IMR-90 (cell line): ENCODE data around the gene IL6ST. TPM values are rescaled to one million over a fixed set of nuclear protein-coding genes. Genes with fewer than 3 reads are reported as not detected.

Experiments
- ATAC-seq: fragments of 200-7000 bp; cut with Tn5 transposase; 2 replicates; pipeline ENCODE4 v1.9.1; 2020; ENCODE audit warnings: low read depth, mild to moderate bottlenecking, moderate library complexity
- Bru-seq: library from RNA; stranded (reverse); fragments of 400-500 nt; gene quantifications from one replicate; lab custom pipeline; 2021; lab: Mats Ljungman, UMichigan
- BruChase-seq, 2 experiments: library from RNA; stranded (reverse); fragments of 400-500 nt; gene quantifications; one replicate each; lab custom pipeline; 2021; lab: Mats Ljungman, UMichigan
- BruUV-seq: library from RNA; stranded (reverse); fragments of 400-500 nt; replicated peaks from 2 replicates; lab custom pipeline; 2021; lab: Mats Ljungman, UMichigan
- CTCF ChIA-PET: fragments of 300-600 bp; formaldehyde crosslinking; extraction: SDS; loops from one replicate; lab custom pipeline; 2021; ENCODE audit warnings: antibody characterized with exemption; lab: Yijun Ruan, JAX
- POLR2A ChIA-PET: fragments of 300-600 bp; sonication (Branson Sonifier 250); formaldehyde crosslinking; loops from one replicate; lab custom pipeline; 2022; ENCODE audit warnings: antibody characterized with exemption; ENCODE audit not compliant: unreplicated experiment; lab: Charles Lee
- DNase-seq: peaks from one replicate; pipeline ENCODE4 v3.0.0; 2013
- H2AFZ ChIP-seq: replicated peaks from 2 replicates; pipeline ENCODE3; 2013; ENCODE audit warnings: low read length, mild to moderate bottlenecking; ENCODE audit not compliant: poor library complexity
- H2AK5ac ChIP-seq: 2 replicates; pipeline ENCODE4 v1.6.1; 2013; ENCODE audit warnings: low read depth, low read length, inconsistent platforms
- H2AK9ac ChIP-seq: replicated peaks from 2 replicates; pipeline ENCODE3; 2013; ENCODE audit warnings: mild to moderate bottlenecking, low read depth, low read length, moderate library complexity; ENCODE audit not compliant: poor library complexity
- H2BK120ac ChIP-seq: 2 replicates; pipeline ENCODE4 v1.6.1; 2013; ENCODE audit warnings: low read depth, low read length, inconsistent platforms
- H2BK15ac ChIP-seq: 3 replicates; pipeline ENCODE4 v1.6.1; 2013; ENCODE audit warnings: low read depth, low read length, inconsistent platforms
- H2BK20ac ChIP-seq: 2 replicates; pipeline ENCODE4 v1.6.1; 2013; ENCODE audit warnings: low read depth, mild to moderate bottlenecking, inconsistent platforms, low read length, moderate library complexity
- H2BK5ac ChIP-seq: 2 replicates; pipeline ENCODE4 v1.6.1; 2013; ENCODE audit warnings: mild to moderate bottlenecking, low read depth, low read length, inconsistent platforms; ENCODE audit not compliant: poor library complexity, severe bottlenecking
- H3K14ac ChIP-seq: replicated peaks from 2 replicates; pipeline ENCODE4 v1.6.1; 2013; ENCODE audit warnings: low read depth, low read length, inconsistent platforms
- H3K18ac ChIP-seq: 2 replicates; pipeline ENCODE4 v1.6.1; 2013; ENCODE audit warnings: low read depth, low read length, control low read depth
- H3K23ac ChIP-seq: 2 replicates; pipeline ENCODE4 v1.6.1; 2013; ENCODE audit warnings: low read depth, low read length, inconsistent platforms
- H3K27ac ChIP-seq: 2 replicates; pipeline ENCODE4 v1.5.1; 2013; ENCODE audit warnings: mild to moderate bottlenecking, control low read depth, low read length; ENCODE audit not compliant: insufficient read depth
- H3K27me3 ChIP-seq: 2 replicates; pipeline ENCODE4 v1.6.1; 2013; ENCODE audit warnings: low read length; ENCODE audit not compliant: control insufficient read depth, insufficient read depth
- H3K36me3 ChIP-seq: 2 replicates; pipeline ENCODE4 v1.6.1; 2013; ENCODE audit warnings: low read length, mixed read lengths; ENCODE audit not compliant: control insufficient read depth, insufficient read depth
- H3K4ac ChIP-seq: 2 replicates; pipeline ENCODE4 v1.6.1; 2013; ENCODE audit warnings: low read depth, low read length, inconsistent platforms
- H3K4me1 ChIP-seq: 2 replicates; pipeline ENCODE4 v1.6.1; 2013; ENCODE audit warnings: low read length, mixed read lengths; ENCODE audit not compliant: control insufficient read depth, insufficient read depth
- H3K4me2 ChIP-seq: 2 replicates; pipeline ENCODE4 v1.6.1; 2013; ENCODE audit warnings: low read depth, mild to moderate bottlenecking, control low read depth, low read length, moderate library complexity
- H3K4me3 ChIP-seq: 2 replicates; pipeline ENCODE4 v1.5.1; 2013; ENCODE audit warnings: low read depth, mild to moderate bottlenecking, control low read depth, low read length, moderate library complexity; ENCODE audit not compliant: insufficient read depth
- H3K56ac ChIP-seq: 2 replicates; pipeline ENCODE4 v1.6.1; 2013; ENCODE audit warnings: low read length, inconsistent platforms; ENCODE audit not compliant: insufficient read depth; ENCODE audit errors: extremely low read depth
- H3K79me1 ChIP-seq, 2 experiments: 2 replicates each; pipeline ENCODE4 v1.6.1; 2013; ENCODE audit warnings: low read length in 2 of 2, inconsistent platforms in 1 of 2, low read depth in 1 of 2
- H3K9ac ChIP-seq: 2 replicates; pipeline ENCODE4 v1.6.1; 2013; ENCODE audit warnings: low read depth, low read length, control low read depth
- H3K9me1 ChIP-seq: 2 replicates; pipeline ENCODE4 v1.6.1; 2013; ENCODE audit warnings: low read length, inconsistent platforms; ENCODE audit not compliant: insufficient read depth
- H3K9me3 ChIP-seq: 2 replicates; pipeline ENCODE4 v1.6.1; 2013; ENCODE audit warnings: low read length; ENCODE audit not compliant: control insufficient read depth, insufficient read depth
- H4K20me1 ChIP-seq: 2 replicates; pipeline ENCODE4 v1.6.1; 2013; ENCODE audit warnings: low read length, inconsistent platforms; ENCODE audit not compliant: insufficient read depth
- H4K5ac ChIP-seq: 2 replicates; pipeline ENCODE4 v1.6.1; 2013; ENCODE audit warnings: mild to moderate bottlenecking, low read depth, low read length, control low read depth
- H4K8ac ChIP-seq, 2 experiments: 2 replicates each; pipeline ENCODE4 v1.6.1; 2013; ENCODE audit warnings: low read depth in 2 of 2, low read length in 2 of 2, control low read depth in 1 of 2, inconsistent platforms in 1 of 2
- H4K91ac ChIP-seq: 2 replicates; pipeline ENCODE4 v1.6.1; 2013; ENCODE audit warnings: low read depth, low read length, inconsistent platforms; ENCODE audit not compliant: insufficient read depth
- BHLHE40 ChIP-seq: fragments of 150-350 bp; IDR thresholded peaks from 2 replicates; pipeline ENCODE4 v1.6.1; 2016; ENCODE audit warnings: mild to moderate bottlenecking, low read depth, low read length
- CEBPB ChIP-seq: IDR thresholded peaks from 2 replicates; pipeline ENCODE4 v1.6.1; 2012; ENCODE audit warnings: low read depth, low read length, improper control_type of control experiment
- CHD1 ChIP-seq: IDR thresholded peaks from 2 replicates; pipeline ENCODE4 v1.6.1; 2012; ENCODE audit warnings: low read depth, low read length, improper control_type of control experiment
- CTCF ChIP-seq: conservative IDR thresholded peaks from 2 replicates; pipeline ENCODE4 v1.5.1; 2012; ENCODE audit warnings: mild to moderate bottlenecking, low read depth, low read length, improper control_type of control experiment
- FOS ChIP-seq: fragments of 150-350 bp; IDR thresholded peaks from 2 replicates; pipeline ENCODE4 v1.6.1; 2016; ENCODE audit warnings: low read depth, low read length
- MAFK ChIP-seq: IDR thresholded peaks from 2 replicates; pipeline ENCODE4 v1.6.1; 2012; ENCODE audit warnings: low read depth, low read length, improper control_type of control experiment
- MXI1 ChIP-seq: IDR thresholded peaks from 2 replicates; pipeline ENCODE4 v1.6.1; 2012; ENCODE audit warnings: low read depth, mild to moderate bottlenecking, low read length, moderate library complexity, borderline replicate concordance
- NFE2L2 ChIP-seq: fragments of 150-350 bp; IDR thresholded peaks from 2 replicates; pipeline ENCODE4 v1.6.1; 2016; ENCODE audit warnings: low read depth, mild to moderate bottlenecking, low read length
- RAD21 ChIP-seq: IDR thresholded peaks from 2 replicates; pipeline ENCODE4 v1.6.1; 2012; ENCODE audit warnings: low read length, improper control_type of control experiment
- RCOR1 ChIP-seq: IDR thresholded peaks from 2 replicates; pipeline ENCODE4 v1.6.1; 2012; ENCODE audit warnings: mild to moderate bottlenecking, low read length, improper control_type of control experiment; ENCODE audit not compliant: insufficient replicate concordance
- RFX5 ChIP-seq: IDR thresholded peaks from 2 replicates; pipeline ENCODE4 v1.8.0; 2012; ENCODE audit warnings: low read depth, mild to moderate bottlenecking, low read length, moderate library complexity
- SMC3 ChIP-seq: fragments of 150-350 bp; IDR thresholded peaks from 2 replicates; pipeline ENCODE4 v1.6.1; 2016; ENCODE audit warnings: low read depth, mild to moderate bottlenecking, antibody characterized with exemption, low read length, moderate library complexity
- USF2 ChIP-seq: fragments of 150-350 bp; IDR thresholded peaks from 2 replicates; pipeline ENCODE4 v1.6.1; 2017; ENCODE audit warnings: mild to moderate bottlenecking, antibody characterized with exemption, low read length, low read depth
- WGBS, 2 experiments: methylation state at CpG; one replicate each; pipeline versions ENCODE4 v1.1.5 to v1.1.7; 2013; ENCODE audit warnings: missing lambda C conversion rate in 2 of 2; ENCODE audit not compliant: insufficient read length in 1 of 2; ENCODE audit errors: extremely low coverage in 2 of 2; 5-methylcytosine and 5-hydroxymethylcytosine counted together
- dilution Hi-C: fragments of 300-500 bp; cut with HindIII; formaldehyde crosslinking; loops from one replicate; pipeline ENCODE4 v1.14.3; 2018; ENCODE audit warnings: low sequenced_read_pairs; ENCODE audit not compliant: unreplicated experiment
- in situ Hi-C: fragments of 300-500 bp; cut with MboI; formaldehyde crosslinking; loops from 3 replicates; pipeline ENCODE4 v1.14.3; 2019; ENCODE audit warnings: low sequenced_read_pairs, inconsistent platforms, mixed read lengths
- intact Hi-C: fragments of 100-400 bp; cut with micrococcal nuclease; formaldehyde crosslinking; loops from 2 replicates; pipeline ENCODE4 v1.10.0; 2022
- long read RNA-seq: library from polyadenylated mRNA; unstranded; transcript quantifications from one replicate; pipeline ENCODE4 v2.0.0, GENCODE V29; 2021; ENCODE audit not compliant: unreplicated experiment
- polyA plus RNA-seq, 3 experiments: library from polyadenylated mRNA; depleted of rRNA; stranded (reverse); fragments of >200 nt; gene quantifications; 2 replicates each; pipeline ENCODE4 v1.2.3, GENCODE V29; 2012; ENCODE audit warnings: low replicate concordance in 1 of 3
- total RNA-seq: library from RNA; depleted of rRNA; stranded (reverse); fragments of >200 nt; gene quantifications from 2 replicates; pipeline ENCODE4 v1.2.3, GENCODE V29; 2012; rRNA removed

Gene IL6ST
- total RNA-seq (506 and 533 TPM in 2 replicates), polyA plus RNA-seq (2012; rRNA removed) (90.6 and 93.1 TPM in 2 replicates), Bru-seq, nascent RNA (percentile 98 among the genes with signal in this experiment), BruChase-seq, experiment 1, labeled RNA remaining after a 6-hour chase (percentile 100 among the genes with signal in this experiment), BruChase-seq, experiment 2, labeled RNA remaining after a 2-hour chase (percentile 99 among the genes with signal in this experiment)
- 8.4 and 8.7 TPM in 2 replicates for polyA plus RNA-seq (2012; cell fraction: cytosol; rRNA removed)
- polyA plus RNA-seq (2012; cell fraction: nucleus; rRNA removed; ENCODE audit: low replicate concordance): 3.7 and 44.6 TPM in 2 replicates
- long read RNA-seq, full-length matches to known transcripts: 277 of 398 reads
- long read RNA-seq, partial matches to known transcripts: 32 of 398 reads
- long read RNA-seq, other reads (novel, unspliced or antisense): 89 of 398 reads

GRCh38 chr5:55994495-55994997, at the start of gene IL6ST:
IL6ST (minus strand) TSS chr5:55994963; CDS start chr5:55976278, 18,685 bp downstream.
- Histone ChIP-seq H3K14ac (peak within 1 kb of the TSS; percentile 99), H3K56ac (peak within 1 kb of the TSS; percentile 99), H3K27me3 (no peaks in the 10 kb centered on the region), H4K91ac (peak within 1 kb of the TSS; percentile 95), H3K9ac (peak within 1 kb of the TSS; percentile 98), H3K4me3 (peak within 1 kb of the TSS; percentile 89), H3K4me2 (peak within 1 kb of the TSS; percentile 89), H2BK15ac (peak within 1 kb of the TSS; percentile 51; the same call in 2 of the 3 replicates), H3K4ac (peak within 1 kb of the TSS; percentile 94), H3K27ac (peak within 1 kb of the TSS; percentile 100), H3K36me3 (no peaks in the 10 kb centered on the region), H3K79me1 (peaks cover 13 to 45% of the 10 kb centered on the region in 2 experiments), H2AK9ac (peak within 1 kb of the TSS; percentile 98), H3K4me1 (peaks cover 5% of the 10 kb centered on the region; the same call in 1 of the 2 replicates), H2AK5ac (peak within 1 kb of the TSS; percentile 95), H2AFZ (peak within 1 kb of the TSS; percentile 93), H2BK20ac (peak within 1 kb of the TSS; percentile 69), H3K9me3 (no peaks in the 10 kb centered on the region), H4K20me1 (peaks cover 31% of the 10 kb centered on the region), H2BK5ac (peak within 1 kb of the TSS; percentile 96), H3K18ac (peak within 1 kb of the TSS; percentile 89), H2BK120ac (peak within 1 kb of the TSS; percentile 87), H3K9me1 (0 out of 2 replicates have a peak, but pooled peaks cover 2% of the 10 kb centered on the region), H4K5ac (peak within 1 kb of the TSS; percentile 83), H3K23ac (peak within 1 kb of the TSS; percentile 99), H4K8ac (peak within 1 kb of the TSS; percentile 90 to 93)
- DNase-seq (peak; percentile 93), ATAC-seq (peak; percentile 36)
- CTCF ChIA-PET: no interaction called here
- BruUV-seq: no TSS peak
- 1% methylated on average over 13 of the region's 48 CpGs; no CpG with 5 or more reads in 1 of the 2 experiments for WGBS, 2 experiments
- in situ Hi-C loops (loop anchor here (5.0 kb wide), 1 partner anchor 203 kb away; no protein-coding TSS in a partner anchor), intact Hi-C loops (loop anchor here (2.0 to 5.0 kb wide), 2 partner anchors 183 to 264 kb away; no protein-coding TSS in a partner anchor), dilution Hi-C loops (no loop called here)
- POLR2A ChIA-PET: interaction anchor here (0.6 to 1.0 kb wide), 3 partner anchors 25 to 194 kb away, joined by 3 read pairs; no protein-coding TSS in a partner anchor
- TF ChIP-seq CTCF (no peak), MXI1 (peak; percentile 43), NFE2L2 (no peak), FOS (no peak), USF2 (no peak), SMC3 (no peak), CEBPB (no peak), RAD21 (no peak; the same call in 1 of the 2 replicates), RFX5 (no peak), RCOR1 (no peak), BHLHE40 (peak; percentile 43; the same call in 1 of the 2 replicates), CHD1 (peak; percentile 59; the same call in 1 of the 2 replicates), MAFK (no peak)
